ENCODE data around the gene EVC.
"Not testable (repeated sequence)": the region's sequence is repeated elsewhere in the genome, so short reads cannot be mapped to it uniquely, and the experiment has no call there.

Gene EVC

GRCh38 chr4:5845035-5845905, 134.3 kb downstream of the EVC start:
- DNase-seq (ENCODE audit: low spot score): no peak

DNA sequence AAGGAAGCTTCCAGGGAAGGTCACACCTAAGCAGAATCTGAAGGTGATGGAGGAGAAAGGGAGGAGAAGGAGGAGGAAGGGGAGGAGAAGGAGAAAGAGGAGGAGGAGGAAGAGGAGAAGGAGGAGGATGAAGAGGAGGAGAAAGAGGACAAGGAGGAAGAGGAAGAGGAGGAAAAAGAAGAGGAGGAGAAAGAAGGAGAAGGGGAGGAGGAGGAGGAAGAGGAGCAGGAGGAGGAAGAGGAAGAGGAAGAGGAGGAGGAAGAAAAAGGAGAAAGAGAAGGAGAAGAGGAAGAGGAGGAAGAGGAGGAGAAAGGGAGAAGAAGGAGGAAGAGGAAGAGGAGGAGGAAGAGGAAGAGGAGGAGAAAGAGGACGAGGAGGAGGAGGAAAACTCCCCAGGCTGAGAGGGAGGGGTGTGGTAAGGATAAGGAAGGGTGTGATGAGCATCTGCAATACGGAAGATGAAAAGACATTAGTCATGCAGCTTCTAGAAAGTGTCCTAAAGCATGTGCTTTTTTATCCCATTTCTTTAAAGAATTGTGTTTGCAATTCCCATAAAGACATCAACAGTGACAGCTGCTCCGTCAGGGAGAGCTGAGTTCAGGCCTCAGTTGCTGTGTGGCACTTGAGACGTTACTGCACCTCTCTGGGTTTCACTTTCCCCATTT, 140.8 kb downstream of the EVC start:
- no peak for DNase-seq (ENCODE audit: low spot score)

DNA sequence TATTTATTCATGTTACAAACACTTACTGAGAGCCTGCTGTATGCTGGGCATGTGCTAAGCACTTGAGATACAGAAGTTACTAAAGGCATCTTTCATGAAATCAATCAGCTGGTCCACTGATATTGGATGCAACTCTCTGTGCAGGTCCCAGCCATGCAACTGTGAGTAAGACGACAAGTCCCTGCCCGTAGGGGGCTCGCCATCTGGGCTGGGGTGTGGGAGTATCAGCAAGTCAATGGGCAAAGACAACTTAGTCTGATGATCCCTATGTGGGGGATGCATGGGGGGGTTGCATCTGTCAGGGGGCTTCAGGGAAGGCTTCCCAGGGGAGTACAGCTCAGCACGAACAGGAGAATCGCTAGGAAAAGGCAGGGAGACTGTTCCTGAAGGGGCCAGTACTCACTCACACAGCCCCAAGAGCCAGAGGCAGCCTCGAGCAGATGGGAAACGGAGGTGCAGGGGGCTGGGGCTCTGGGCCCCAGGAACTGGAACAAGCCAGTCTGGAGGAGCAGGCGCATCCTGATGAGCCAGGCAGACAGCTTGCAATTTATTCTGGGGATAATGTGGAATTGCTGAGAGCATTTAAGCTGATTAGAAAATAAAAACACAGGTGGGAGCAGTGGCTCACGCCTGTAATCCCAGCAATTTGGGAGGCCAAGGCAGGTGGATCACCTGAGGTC, 141.7 kb downstream of the EVC start:
- DNase-seq (ENCODE audit: low spot score): no peak

DNA sequence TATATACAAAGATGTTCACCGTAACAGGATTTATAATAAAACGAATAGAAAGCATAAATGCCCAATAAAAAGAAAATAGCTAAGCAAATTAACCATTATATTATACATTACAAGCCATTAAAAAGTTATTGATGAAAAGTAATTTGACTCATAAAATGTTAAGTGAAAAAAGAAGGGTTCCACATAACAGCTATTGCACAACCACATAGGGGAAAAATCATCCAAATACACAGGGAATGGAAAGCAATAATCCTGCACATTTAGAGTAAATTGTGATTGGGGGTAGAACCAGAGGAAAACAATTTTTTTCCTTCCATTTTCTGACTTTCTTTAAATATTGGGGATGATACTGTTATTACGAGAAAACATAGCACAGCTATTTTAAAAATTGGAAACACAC, 143.9 kb downstream of the EVC start:
- no peak for DNase-seq (ENCODE audit: low spot score)

- DNase-seq (ENCODE audit: low spot score): not testable (repeated sequence)
Observed at GRCh38 chr4:5856362-5856761, 145.4 kb downstream of the EVC start.

GRCh38 chr4:5857199-5857598, 146.2 kb downstream of the EVC start:
- no peak for DNase-seq (ENCODE audit: low spot score)

DNA sequence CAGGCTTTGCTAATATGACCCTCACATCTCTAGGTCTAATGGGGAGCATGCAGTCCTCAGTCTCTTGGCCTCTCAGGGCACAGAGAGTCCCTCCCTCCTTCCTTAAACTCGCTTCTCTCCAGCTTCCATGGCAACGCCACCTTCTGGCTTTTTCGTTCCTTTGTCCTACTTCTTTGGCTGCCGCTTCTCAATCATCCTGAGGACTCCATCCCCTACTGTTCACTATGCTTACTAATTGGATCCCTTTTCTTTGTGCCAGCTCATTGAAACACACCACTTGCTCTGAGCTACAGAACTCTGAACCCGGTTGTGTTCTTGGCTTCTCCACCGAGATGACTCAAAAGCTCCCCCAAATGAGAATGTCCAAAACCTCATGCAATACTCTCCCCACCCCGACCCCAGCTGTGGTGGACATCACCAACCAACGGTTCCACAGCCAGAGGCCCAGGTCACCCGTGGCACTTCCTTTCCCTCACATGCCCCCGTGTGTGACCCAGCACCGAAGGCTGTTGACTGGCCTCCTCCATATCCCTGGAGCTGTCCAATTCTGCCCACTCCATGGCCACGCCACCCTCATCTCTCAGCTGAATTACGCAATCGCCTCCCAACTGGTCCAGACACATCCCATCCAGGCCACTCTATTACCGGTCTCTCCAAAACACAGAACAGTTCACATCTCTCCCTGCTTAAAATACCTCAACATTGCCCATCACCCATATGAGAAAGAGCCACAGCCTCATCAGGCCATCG, 147.2 kb downstream of the EVC start:
- no peak for DNase-seq (ENCODE audit: low spot score)

DNA sequence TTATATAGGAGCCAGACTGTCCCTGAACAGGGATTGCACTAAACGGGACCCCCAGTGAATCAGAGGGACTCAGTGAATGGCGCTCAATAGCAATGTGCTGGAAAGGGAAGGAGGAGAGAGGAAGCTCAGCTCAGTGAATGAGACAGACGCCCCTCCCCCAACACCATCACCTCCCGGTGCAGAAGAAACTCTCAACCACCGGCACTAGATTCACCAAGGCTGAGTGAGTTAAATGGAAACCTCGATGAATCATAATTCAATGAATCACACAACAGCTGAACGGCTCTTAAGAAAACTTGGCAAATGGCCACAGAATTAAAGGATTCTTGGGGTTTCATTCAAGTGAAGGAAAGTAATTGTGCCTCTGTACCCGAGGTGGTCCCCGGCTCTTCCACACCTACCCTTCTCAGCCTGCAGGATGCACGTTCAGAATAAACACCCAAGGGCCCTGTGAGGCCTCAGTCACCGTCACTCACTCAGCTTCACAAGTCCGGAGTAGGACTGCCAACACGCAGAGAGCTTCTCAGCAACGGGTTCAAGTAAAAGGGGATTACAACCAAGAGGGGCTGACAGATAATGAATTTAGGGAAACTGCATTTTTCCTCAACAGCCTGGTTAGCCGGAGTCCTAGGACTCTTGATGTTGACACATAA, 152.6 kb downstream of the EVC start:
- peak; percentile 54 for DNase-seq (ENCODE audit: low spot score)

Data from hepatic stellate cell (primary cell).